Ishikawa (cell line): Measurements from ENCODE around the gene LPAR3.

Source experiments
- CREB1 ChIP-seq: IDR thresholded peaks from 2 replicates; pipeline ENCODE4 v1.6.1; 2012; ENCODE audit warnings: low read depth
- EP300 ChIP-seq: IDR thresholded peaks from 2 replicates; pipeline ENCODE4 v1.6.1; 2012; ENCODE audit warnings: borderline replicate concordance
- REST ChIP-seq: IDR thresholded peaks from 2 replicates; pipeline ENCODE4 v1.6.1; 2012; ENCODE audit warnings: low read depth, mild to moderate bottlenecking
- TAF1 ChIP-seq: IDR thresholded peaks from 2 replicates; pipeline ENCODE4 v1.6.1; 2012; ENCODE audit warnings: low read depth, mild to moderate bottlenecking
- TEAD4 ChIP-seq: IDR thresholded peaks from 2 replicates; pipeline ENCODE4 v1.6.1; 2012
- YY1 ChIP-seq: IDR thresholded peaks from 2 replicates; pipeline ENCODE4 v1.6.1; 2012; ENCODE audit warnings: low read depth

DNA sequence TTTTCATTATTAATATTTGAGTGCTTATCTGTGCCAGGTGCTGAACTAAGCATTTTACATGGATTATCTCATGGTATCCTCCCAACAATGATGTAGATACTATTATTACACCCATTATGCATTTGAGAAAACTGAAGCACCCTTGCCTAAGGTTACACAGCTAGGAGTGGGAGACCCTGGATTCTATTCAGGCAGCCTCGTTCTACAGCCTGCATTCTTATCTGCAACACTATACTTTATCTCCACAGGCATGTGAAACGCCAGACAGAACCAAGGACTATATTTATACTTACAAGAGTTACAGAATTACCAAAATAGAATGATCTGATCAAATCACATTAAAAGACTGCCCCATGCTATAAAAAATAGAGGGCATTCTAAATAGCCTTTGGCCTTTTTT lies 22.4 kb downstream of the LPAR3 start:
- no peak for TF ChIP-seq TAF1
- TF ChIP-seq REST: no peak
- no peak for TF ChIP-seq CREB1
- TF ChIP-seq YY1: no peak
- no peak for TF ChIP-seq EP300
- TF ChIP-seq TEAD4: no peak
